HG03378 (cell line): Measurements from ENCODE around the gene LRRC47.

Experiments used
- ATAC-seq: cut with Tn5 transposase; IDR thresholded peaks from one replicate; pipeline ENCODE4 v1.9.1; 2021; ENCODE audit warnings: mild to moderate bottlenecking, moderate library complexity; ENCODE audit not compliant: unreplicated experiment

LRRC47 gene

GRCh38 chr1:3772715-3773571 lies 23.4 kb downstream of the LRRC47 start, which contains the start of gene SMIM1:
SMIM1 (plus strand) TSS chr1:3772749; CDS start chr1:3775374, 2,625 bp downstream.
- no peak for ATAC-seq

DNA sequence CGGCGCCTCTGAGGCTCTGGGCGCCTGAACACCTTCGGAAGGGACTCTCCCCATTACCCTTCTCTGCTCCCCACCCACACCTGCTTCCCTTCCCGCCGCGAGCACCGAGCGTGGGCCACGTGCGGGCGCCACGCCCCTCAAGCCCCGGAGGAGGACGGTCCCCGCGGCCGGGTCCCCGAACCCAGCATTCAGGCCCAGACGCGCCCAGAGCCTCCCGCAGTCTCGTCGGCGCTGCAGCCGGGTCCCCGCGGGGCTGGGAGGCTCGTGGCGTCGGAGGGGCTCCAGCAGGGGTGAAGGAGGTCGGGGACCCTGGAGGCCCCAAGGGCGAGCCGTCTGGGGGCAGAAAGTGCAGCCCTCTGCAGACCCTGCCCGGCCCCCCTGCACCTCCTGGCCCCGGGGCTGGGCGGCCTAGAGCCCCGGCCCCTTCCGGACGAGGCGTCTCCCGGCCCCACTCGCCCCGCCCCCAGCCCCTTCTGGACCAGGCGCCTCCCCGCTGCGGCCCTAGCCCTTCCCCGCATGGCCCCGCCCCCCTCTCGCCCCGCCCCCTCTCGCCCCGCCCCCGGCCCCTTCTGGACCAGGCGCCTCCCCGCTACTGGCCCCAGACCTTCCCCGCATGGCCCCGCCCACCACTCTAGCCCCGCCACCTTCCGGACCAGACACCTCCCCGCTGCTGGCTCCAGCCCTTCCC lies 24.1 kb downstream of the LRRC47 start:
- ATAC-seq: no peak

- ATAC-seq: no peak
These were observed 24.9 kb downstream of the LRRC47 start for GRCh38 chr1:3771108-3772026.

DNA sequence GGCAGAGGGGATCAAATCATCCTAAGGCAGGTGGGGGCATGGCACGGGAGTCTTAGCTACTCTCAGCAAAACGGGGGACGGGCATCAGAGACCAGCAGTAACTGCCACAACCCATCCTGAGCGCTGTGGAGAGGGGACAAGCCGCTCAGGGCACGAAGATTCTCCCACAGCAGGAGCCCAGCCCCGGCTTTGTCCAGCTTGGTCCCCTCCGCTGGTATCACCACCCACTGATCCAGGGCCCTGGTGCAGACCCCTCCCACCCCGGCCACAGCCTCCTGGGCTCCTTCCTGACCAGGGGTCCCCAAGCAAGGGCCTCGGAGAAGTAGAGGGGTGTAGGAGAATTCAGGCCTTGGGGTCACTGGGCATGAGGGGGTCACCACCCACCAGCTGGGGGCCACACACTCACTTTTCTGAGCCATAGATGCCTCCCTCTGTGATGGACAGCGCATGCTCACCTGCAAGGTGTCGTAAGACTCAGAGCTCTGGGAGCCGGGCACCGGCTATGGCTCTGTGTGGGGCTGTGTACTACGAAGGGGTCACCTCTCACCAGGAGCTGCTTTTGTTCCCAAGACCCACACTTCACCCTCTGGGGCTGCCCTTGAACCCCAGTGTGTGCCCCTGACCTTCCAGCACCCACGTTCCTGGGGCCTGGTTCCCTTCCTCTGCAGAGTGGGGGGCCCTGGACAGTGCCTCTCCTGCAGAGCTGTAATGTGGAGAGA lies 26.1 kb downstream of the LRRC47 start:
- ATAC-seq: no peak

- ATAC-seq: no peak
These were observed 27.4 kb downstream of the LRRC47 start for GRCh38 chr1:3768811-3769390.

DNA sequence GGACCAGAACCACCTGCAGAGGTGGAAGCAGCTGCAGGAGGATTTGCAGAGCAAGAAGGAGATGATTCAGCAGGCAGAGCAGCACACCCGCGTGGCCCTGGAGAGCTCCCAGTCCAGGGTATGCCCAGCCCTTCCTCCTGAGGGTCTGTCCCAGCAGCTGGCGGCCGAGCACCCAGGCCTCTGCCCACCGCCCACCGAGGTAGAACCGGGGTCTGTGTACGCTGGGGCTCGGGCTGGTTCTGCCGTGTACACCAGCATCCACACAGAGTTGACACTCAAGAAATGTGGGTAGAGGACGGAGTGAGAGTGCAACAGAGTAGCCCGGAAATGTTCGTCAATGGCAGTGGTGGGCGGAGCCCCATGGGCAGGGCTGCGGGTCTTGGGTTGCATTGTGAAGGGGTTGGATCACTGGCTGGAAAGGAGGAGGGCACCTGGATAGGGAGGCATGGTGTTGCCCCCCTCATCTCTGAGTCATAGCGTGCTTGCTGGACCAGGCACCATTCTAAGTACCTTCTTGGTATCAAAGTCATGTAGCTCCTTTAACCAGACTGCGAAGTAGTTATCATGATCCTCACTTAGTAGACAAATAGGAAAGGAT lies 28.9 kb downstream of the LRRC47 start:
- ATAC-seq: no peak

DNA sequence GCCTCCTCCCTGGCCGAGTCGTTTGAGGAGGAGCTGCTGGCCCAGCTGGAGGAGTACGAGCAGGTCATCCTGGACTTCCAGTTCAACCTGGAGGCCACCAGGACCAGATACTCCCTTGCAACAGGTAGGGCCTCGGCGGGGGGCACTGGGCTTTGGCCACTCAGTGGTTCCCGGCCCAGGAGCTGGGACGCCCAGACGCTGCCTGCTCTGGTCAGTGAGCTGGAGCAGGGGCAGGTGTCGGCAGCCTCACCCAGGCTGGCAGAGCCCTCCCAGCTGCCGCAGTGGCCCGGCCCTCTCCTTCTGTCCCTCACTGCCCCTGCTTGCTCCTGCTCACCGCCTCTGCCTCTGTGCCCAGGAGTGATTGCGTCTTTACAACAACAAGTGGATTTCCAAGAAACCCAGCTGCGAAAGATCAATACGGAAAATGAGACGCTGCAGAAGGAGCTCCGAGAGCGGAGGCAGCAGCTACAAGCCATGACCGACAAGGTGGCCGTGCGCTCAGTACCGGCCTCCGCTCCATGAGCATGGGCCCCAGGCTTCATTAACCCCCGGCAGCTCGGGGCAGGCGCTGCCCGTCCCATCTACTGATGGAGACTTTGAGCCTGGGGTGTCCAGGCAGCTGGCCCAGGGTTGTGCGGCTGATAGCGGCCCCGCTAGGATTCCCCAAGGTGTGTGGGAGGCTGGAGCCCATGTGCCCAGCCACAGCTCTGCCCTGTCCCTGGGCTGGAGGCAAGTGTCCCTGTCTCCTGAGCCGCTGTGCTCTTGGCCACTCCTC lies 32.8 kb downstream of the LRRC47 start:
- ATAC-seq: no peak

- ATAC-seq: no peak
These were observed 33.4 kb downstream of the LRRC47 start for GRCh38 chr1:3762873-3763228.

DNA sequence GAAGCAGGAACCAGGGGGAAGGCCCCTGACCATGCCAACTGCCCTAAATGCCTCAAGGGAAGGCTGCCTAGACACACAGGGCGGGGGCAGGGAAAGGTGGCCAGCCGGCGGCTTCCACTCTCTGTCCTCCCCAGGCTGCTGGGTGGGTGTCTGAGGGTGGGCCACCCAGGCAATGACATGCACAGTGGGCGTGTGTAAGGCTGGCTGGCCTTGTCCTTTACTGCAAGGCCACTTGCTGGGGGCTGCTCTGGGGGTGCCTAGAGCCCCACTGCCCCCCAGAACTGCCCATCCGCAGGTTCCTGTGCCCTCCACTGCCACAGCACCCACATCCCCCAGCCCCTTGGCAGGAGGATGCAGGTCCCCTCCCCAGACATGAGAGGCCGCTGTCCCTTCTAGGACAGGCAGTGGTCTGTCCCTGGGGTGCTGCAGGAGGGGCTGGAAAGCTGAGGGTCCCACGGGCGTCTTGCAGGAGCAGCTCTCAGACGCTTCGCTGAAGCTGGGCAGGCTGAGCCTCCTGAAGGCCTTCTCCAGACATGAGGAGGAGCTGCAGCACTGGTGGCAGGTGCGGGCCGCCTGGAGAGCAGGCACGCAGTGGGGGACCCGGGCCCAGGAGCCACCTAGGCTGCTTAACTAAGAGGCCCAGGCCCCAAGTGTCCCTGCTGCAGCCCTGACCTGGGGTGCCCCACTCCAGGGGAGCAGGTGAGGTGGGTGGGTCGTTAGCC lies 34.0 kb downstream of the LRRC47 start:
- ATAC-seq: no peak

DNA sequence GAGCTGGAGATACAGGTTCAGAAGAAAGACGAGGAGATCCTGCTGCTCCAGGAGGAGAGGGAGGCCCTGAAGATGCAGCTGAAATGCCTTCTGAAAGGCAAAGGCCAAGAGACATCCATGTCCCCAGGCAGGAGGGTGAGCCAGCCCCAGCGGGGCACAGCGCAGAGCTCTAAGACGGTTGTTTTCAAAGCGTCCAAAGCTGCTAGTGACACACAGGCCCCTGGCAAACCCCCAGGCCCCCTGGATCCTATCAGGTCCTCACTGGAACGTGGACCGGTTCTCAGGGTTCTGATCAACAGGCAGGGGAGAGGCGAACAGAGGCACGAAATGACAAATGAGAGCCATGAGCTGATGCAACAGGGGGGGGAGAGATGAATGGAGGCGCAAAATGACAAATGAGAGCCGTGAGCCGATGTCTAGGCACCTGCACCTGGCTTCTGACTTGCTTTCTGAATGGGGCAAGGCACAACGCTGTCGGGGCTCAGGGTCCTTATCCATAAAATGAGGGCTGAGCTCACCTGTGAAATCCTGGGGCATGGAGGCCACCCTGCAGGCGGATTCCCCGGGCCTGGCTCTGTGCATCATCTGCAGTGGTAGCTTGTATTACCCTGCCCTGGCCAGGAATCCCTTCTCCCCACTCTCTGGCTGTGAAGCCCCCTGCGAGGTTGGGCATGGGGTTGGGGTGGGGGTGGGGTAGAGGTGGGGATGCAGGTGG lies 34.8 kb downstream of the LRRC47 start:
- no peak for ATAC-seq

DNA sequence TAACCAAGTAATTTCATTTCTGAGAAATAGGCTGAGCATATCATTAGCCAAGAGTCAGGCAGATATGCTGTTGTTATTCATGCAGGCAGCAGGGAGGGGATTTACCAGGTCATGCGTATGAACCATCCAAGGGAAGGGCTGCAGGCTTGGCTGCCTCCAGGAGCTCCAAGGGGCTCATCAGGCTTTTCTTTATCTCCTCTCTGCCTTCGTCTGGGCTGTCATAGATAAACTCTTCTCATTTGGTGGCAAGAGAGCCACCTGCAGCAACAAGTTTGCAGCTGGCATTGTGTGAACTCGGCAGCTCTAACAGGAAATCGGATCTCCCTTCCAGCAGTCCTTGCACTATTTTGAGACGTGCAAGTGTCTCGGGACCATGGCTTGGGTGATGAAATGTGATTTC lies 36.5 kb downstream of the LRRC47 start:
- ATAC-seq: no peak

GRCh38 chr1:3759164-3759563 lies 37.1 kb downstream of the LRRC47 start:
- no peak for ATAC-seq

DNA sequence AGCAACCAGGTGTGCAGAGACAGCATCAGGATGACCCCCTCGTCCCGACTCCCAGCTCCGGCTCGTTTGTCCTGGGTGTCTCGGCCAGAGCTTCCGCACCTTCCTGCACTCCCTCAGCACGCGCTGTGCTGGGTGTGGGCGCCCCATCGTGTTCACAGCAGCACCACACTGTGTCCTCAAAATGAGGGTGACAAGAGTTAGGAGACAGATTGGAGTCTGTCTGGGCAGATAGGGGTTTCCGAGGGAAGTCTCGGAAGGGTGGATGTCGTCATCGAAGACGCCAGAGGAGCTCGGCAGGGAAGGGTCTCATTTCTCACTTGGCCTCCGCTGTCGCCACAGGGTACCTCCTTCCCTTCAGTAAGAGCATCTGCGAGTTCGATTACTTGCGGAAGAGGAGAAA lies 39.9 kb downstream of the LRRC47 start:
- ATAC-seq: no peak

- ATAC-seq: no peak
These were observed 42.4 kb downstream of the LRRC47 start for GRCh38 chr1:3753656-3754454.

DNA sequence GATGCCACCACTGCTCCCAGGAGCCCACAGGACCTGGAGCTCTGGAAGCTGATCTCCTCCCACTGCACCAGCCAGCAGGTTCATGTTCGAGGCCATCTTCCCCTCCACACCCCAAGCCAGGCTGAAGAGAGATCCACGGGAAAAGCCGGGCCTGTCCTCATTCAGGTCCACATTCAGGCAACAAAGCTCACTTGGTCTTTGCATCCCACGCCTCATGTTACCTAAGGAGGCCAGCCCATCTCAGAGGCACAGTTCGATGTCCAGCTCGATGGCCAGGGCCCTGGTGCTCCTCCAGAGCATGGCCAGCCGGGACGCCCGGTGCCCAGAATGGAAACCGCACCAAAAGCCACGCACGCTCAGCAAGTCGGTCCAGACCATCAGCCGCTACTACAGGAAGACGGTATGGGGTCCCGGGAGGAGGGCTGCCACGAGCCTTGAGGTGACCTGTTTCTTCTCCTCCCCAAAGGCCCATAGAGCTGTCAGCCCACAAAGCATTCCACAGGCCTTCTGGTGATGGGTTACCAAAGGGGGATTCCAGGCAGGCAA lies 43.8 kb downstream of the LRRC47 start, which contains the start of gene CCDC27:
CCDC27 (plus strand) TSS at position 51 of the 546 bp plus-strand sequence; CDS start at position 83, 32 bp downstream.
- ATAC-seq: no peak

DNA sequence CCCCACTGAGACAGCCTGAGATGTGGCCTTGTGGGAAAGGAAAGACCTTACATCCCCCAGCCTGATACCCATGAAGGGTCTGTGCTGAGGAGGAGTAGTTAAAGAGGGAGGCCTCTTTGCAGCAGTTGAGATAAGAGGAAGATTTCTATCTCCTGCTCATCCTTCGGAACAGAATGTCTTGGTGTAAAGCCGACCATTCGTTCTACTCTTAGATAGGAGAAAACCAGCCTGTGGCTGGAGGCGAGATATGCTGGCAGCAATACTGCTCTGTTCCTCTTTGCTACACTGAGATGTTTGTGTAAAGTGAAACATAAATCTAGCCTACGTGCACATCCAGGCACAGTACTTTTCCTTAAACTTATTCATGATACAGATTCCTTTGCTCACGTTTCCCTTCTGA lies 45.6 kb downstream of the LRRC47 start:
- no peak for ATAC-seq

GRCh38 chr1:3749512-3749911 lies 46.8 kb downstream of the LRRC47 start:
- no peak for ATAC-seq
